Measurements from ENCODE around the gene VDAC1. TPM values are rescaled to one million over a fixed set of nuclear protein-coding genes. Genes with fewer than 3 reads are reported as not detected.

The VDAC1 gene
- total RNA-seq, 4 donors from 2014 or later: 84.4 to 121 (median 112) TPM

GRCh38 chr5:133963493-133964128, 41.2 kb downstream of the VDAC1 start:
- TF ChIP-seq, protein P1, sequence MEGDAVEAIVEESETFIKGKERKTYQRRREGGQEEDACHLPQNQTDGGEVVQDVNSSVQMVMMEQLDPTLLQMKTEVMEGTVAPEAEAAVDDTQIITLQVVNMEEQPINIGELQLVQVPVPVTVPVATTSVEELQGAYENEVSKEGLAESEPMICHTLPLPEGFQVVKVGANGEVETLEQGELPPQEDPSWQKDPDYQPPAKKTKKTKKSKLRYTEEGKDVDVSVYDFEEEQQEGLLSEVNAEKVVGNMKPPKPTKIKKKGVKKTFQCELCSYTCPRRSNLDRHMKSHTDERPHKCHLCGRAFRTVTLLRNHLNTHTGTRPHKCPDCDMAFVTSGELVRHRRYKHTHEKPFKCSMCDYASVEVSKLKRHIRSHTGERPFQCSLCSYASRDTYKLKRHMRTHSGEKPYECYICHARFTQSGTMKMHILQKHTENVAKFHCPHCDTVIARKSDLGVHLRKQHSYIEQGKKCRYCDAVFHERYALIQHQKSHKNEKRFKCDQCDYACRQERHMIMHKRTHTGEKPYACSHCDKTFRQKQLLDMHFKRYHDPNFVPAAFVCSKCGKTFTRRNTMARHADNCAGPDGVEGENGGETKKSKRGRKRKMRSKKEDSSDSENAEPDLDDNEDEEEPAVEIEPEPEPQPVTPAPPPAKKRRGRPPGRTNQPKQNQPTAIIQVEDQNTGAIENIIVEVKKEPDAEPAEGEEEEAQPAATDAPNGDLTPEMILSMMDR (IDR thresholded peaks at IDR 0.05; ENCODE audit: low read depth): no peak

DNA sequence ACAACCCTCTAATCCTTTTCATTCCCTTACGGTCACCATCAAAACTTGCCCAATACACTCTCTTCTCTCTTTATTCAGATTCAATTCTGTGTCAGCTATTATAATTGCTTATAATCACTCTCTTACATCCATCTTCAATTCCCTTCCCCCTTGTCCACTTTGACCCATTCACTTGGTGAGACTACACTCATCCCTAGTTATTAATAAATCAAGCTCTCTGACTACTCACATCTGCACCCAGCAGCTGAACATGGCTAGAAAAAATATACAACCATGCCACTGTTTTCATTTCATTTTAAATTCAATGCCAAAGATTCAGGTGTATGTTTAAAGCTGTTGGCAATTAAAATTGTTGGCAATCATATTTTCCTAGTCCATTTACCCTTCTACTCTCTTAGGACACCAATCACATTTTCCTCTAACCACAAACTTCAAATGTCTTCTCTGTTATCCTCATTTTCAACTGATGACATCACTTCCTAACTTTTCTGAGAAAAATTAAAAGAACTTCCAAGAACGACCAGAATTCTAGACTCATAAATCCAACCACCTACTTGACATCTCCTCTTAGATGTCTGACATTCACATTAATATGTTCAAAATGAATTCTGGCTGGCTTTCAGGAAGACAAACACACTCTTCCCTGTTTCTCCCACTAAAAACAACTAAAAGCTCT, 41.8 kb downstream of the VDAC1 start:
- TF ChIP-seq, protein P1 (IDR thresholded peaks at IDR 0.05; ENCODE audit: low read depth): no peak

DNA sequence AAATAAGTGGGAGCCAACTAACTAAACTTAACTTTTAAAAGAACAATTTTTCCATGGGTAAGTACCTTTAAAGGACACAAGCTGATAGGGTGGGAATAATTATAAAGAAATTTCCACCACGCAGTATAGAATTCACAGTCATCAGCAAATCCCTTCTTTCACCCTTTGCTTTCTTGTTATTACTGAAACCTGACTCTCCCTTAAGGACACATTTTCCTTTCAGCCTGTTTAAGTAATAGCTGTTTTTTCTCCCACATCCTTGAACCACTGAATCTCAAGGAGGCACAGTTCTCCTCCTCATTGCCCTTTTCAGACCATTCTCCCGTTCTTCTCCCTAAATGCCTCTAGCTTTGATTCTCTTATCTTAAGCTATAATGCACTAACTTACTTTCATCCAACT, 42.6 kb downstream of the VDAC1 start:
- TF ChIP-seq, protein P1 (IDR thresholded peaks at IDR 0.05; ENCODE audit: low read depth): no peak

DNA sequence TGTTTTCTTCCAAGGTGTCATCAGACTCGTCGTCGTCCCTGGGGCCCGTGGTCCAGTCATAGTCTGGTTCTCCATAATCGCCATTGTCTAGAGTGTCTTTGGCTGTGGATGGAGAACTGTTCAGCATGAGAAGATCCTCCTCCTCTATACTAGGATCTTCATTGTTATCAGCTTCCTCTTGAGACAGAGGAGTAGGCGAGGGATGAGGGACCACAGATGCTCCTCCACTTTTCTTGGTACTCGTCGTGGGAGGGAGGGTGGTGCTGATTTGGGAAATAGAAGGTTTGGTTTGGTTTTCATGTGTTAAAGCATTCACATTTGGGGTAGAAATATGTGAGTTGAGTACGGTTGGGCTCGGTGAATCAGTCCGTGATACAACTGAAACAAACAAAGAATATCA, 45.1 kb downstream of the VDAC1 start:
- TF ChIP-seq, protein P1 (IDR thresholded peaks at IDR 0.05; ENCODE audit: low read depth): no peak

GRCh38 chr5:133957591-133957990, 47.2 kb downstream of the VDAC1 start:
- TF ChIP-seq, protein P1 (IDR thresholded peaks at IDR 0.05; ENCODE audit: low read depth): no peak

GRCh38 chr5:133957080-133957479, 47.7 kb downstream of the VDAC1 start:
- TF ChIP-seq, protein P1 (IDR thresholded peaks at IDR 0.05; ENCODE audit: low read depth): no peak

GRCh38 chr5:133953568-133954145, 51.1 kb downstream of the VDAC1 start:
- TF ChIP-seq, protein P1 (IDR thresholded peaks at IDR 0.05; ENCODE audit: low read depth): no peak
